ENCODE data around the gene EIF2S1. TPM values are rescaled to one million over a fixed set of nuclear protein-coding genes. Genes with fewer than 3 reads are reported as not detected.
"Not testable (repeated sequence)": the region's sequence is repeated elsewhere in the genome, so short reads cannot be mapped to it uniquely, and the experiment has no call there.

The EIF2S1 gene
- 137 and 139 TPM in 2 replicates for total RNA-seq

DNA sequence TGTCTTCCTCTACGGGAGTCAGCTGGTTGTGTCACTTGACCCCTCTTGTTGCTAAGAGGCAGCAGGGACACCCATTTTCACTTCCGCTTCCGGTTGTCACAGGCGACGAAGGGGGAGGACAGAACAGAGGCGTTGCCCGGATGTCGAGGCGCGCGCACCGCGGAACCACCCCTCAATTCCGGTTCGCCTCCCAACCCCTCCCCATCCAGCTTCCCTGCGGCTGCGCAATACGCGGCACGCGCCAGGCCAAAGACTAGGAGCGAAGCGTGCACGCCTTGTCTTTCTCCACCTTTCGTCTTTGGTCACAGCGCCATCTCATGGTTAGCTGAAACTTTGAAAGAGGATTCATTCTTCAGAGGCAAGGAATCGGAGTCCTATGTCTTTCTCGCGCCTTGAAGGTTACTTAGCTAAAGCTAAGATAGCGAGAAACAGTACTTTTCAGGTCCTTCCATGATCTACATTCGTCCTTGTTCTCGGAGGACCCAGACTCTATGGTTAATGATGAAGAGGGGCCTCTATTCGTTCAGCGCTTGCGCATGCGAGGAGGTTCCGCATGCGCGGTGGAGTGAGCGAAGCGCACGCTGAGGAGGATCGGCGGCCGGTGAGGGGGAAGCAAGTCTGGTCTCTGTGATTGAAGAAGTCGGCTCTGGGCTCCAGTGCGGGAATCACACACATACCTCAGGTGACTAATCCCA, at the start of gene EIF2S1, which contains the start of gene ATP6V1D:
TSS of gene EIF2S1 (plus strand) at position 554 of the 695 bp plus-strand sequence. CDS start 4,440 bp downstream, outside the sequence.
TSS of gene ATP6V1D (minus strand) at position 30 of the 695 bp plus-strand sequence. CDS start 106 bp downstream, outside the sequence.
- intact Hi-C loops (cut with micrococcal nuclease), result loop anchor here (1.0 to 5.0 kb wide), 10 partner anchors 119 to 852 kb away; partner anchors contain the start of genes ARG2, PALS1, PIGH and RDH11

DNA sequence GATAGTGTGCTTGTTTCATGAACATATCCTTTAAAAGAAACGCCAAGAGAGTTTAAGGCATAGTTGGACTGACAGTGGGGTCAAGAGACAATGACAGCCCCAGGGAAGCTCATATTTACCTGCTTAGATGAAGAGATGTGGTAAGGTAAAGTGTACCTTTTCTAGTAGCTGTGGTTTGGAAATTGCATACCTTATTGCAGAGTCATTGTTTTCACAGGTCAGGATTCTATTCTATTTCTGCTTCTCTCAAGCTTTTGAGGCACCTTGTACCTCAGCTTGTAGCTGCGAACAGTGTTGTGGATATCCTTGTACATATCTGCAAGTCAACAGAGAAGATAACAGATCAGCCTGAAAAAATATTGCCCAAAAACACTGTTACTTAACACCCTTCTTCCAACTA, 48.3 kb upstream of the EIF2S1 start:
- intact Hi-C loops (cut with micrococcal nuclease), result no loop called here

DNA sequence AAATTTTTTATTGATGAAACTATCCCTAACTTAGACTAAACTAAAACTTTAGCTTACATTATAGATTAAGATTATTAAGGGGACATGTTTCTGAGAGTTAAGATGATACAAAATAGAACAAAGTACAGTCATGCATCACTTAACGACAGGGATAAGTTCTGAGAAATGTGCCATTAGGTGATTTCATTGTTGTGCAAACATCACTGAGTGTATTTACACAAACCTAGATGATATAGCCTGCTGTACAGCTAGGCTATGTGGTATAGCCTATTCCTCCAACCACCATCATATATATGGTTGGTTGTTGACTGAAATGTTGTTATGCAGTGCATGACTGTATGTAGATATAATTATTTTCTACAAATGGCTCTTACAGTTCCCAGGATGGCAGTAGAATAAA, 47.0 kb upstream of the EIF2S1 start:
- intact Hi-C loops (cut with micrococcal nuclease), result no loop called here

DNA sequence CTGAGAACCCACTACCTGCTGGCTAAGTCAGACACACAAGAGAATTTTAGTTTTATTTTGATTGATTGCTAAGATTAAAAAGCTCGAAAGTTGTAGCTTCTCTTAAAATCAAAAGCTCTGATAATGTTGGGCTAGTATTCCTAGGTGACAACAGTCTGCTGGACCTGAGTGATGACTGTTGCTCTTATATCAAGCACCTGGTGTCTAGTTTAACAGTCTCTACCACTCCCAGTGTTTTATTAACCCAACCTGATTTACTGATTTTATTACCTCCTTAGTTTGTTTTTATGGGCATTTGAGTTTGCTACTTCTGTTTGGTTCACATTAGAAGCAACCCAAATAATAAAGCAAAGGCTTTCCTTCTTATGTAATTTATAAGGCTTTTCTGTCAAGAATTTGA, 42.3 kb upstream of the EIF2S1 start:
- intact Hi-C loops (cut with micrococcal nuclease), result no loop called here

DNA sequence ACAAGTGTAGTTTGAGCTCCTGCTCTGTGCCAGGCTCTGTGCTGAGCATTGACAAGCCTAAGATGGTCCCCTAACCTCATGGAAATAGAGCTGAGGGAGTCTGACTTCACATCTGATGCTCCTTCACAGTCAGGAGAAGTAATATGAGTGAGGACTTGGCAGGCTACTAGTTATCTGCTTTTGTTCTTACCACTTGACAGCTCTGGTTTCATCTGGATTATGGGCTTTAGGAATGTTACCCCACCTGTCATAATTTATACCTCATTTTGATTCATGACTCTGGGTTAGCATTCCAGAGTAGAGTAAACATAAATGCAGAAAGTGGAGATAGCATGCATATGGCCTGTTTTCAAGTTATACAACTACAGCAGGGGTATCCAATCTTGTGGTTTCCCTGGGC, 41.0 kb upstream of the EIF2S1 start:
- intact Hi-C loops (cut with micrococcal nuclease), result no loop called here

DNA sequence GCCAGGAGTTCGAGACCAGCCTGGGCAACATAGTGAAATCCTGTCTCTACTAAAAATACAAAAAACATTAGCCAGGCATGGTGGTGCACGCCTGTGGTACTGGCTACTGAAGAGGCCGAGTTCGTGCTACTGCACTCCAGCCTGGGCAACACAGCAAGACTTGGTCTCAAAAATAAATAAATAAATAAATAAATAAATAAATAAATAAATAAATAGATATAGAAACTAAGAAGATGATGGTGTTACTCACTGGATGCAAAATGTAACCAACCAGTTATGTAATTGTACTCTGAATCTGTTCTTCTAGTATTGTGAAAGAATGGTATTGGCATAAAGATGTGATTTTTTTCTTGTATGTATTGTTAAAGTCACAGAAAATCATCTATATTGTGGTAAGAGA, 30.5 kb upstream of the EIF2S1 start:
- intact Hi-C loops (cut with micrococcal nuclease), result not testable (repeated sequence)

DNA sequence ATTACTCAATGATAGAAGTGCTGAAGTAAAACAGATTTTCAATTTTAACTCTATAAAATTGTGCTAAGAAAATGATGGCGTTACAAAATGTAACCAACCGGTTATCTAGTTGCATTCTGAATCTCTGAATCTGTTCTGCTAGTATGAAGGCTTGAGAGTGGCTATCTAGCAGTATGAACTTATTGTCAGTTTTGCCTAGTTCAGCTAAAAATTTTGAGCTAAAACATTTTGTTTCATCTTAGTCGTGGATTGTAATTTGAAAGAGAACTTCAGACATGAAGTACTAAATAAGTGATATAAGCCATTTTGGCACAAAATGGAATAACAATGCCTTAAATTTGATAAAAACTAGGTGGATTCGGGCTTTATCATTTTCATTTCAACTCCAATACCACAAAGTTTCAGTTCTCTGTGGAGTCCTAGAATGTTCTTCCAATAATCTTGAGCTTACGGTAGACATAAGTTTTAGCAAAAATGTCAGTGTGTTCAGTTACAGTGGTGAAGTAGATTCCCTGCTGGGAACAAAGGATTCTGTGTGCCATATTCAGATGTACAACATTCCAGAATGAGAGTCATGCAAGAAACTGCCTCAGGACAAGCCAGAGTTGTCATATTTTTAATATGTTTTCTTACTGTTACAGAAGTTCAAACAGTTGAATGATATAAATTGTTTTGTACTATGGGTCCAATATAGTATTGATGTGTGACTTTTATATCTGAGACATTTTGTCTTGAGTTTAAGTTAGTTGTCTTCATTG, 28.6 kb upstream of the EIF2S1 start:
- intact Hi-C loops (cut with micrococcal nuclease), result no loop called here

DNA sequence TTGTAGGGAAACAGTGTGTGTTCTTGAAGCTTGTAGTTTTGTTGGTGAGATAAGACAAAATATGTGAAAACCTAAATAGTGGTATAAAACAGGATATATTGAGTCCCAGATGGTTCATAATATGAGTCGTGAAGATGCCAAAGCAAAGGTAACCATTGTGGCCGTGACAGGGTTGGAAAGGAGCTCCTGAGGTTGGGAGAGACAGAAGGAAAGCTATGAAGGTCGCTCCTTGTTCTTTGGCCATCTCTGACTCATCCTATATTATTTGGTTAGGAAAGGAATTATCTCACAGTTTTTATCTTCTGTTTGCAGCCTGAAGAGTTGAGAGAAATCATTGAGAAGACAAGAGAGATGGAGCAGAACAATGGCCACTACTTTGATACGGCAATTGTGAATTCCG, 27.7 kb upstream of the EIF2S1 start:
- intact Hi-C loops (cut with micrococcal nuclease), result no loop called here

DNA sequence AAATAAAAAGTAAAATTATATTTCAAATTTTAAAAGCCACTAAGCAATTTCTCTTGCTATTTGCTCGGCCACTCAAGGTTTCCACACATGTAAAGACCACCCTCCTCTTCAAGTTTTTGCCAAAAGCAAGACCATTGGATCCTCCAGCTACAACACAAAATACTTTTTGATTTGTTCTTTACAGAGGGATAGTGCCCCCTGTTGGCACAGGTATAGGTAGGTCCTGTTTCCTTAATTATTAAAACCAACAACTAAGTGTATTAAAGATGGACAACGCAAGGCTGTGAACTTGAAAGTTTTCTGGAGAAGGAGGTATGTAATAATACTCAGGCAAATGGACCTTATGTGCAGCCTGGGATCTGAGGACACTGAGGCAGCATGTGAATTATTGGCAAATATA, 24.3 kb upstream of the EIF2S1 start:
- intact Hi-C loops (cut with micrococcal nuclease), result no loop called here

DNA sequence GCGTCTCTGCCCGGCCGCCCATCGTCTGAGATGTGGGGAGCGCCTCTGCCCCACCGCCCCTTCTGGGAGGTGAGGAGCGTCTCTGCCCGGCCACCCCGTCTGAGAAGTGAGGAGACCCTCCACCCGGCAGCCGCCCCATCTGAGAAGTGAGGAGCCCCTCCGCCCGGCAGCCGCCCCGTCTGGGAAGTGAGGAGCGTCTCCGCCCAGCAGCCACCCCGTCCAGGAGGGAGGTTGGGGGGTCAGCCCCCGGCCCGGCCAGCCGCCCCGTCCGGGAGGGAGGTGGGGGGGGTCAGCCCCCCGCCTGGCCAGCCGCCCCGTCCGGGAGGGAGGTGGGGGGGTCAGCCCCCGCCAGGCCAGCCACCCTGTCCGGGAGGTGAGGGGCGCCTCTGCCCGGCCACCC, 18.9 kb upstream of the EIF2S1 start:
- intact Hi-C loops (cut with micrococcal nuclease), result not testable (repeated sequence)

DNA sequence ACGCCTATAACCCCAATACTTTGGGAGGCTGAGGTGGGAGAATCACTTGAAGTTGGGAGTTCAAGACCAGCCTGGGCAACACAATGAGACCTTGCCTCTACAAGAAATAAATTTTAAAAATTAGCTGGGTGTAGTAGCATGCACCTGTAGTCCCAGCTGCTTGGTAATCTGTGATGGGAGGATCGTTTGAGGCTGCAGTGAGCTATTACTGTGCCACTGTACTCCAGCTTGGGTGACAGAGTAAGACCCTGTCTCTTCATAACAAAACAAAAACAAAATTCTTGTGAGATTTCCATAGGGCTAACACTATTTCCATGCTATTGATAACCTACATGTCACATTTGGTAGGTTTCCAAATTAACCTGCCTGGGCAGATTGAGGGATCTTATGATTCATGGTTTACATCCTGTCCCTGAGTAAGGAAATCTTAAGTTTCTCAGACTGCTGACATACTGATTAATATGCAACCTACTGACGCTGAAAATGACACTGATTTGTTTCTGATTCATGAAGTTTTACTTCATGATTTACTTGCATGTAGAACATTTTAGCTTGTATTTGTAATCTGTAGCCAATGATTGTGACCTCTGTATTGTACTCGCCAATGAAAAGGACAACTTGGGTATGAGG, 16.4 kb upstream of the EIF2S1 start:
- intact Hi-C loops (cut with micrococcal nuclease), result no loop called here

DNA sequence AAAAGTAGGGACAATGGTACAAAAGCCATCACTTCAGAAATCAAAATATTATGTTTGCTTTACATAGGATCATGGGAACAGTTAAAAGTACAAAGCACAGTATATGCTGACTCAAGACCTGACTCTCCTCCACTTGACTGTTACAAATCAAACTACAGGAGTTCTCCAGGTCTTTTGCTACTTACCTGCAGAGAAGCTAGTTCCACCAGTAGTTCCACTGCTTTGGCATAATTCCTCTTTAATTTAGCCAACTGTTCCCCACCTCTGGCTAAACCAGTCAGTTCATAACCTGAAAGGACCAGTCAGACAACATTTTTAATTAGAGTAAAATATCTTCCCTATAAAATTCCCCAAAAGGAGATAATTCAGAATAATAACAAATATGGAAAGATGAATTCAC, 14.5 kb upstream of the EIF2S1 start:
- intact Hi-C loops (cut with micrococcal nuclease), result no loop called here

DNA sequence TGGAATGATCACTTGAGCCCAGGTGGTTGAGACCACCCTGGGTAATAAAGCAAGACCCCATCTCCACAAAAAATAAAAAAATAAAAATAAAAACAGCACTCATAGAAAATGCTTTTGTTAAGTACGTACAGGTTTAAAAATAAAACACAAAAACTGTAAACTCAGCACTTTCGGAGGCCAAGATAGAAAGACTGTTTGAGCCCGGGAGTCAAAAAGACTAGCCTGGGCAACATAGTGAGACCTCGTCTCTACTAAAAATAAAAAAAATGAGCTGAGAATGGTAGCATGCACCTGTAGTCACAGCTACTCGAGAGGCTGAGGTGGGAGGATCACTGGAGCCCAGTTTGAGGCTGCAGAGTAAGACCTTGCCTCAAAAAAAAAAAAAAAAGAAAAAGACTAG, 8.1 kb upstream of the EIF2S1 start:
- intact Hi-C loops (cut with micrococcal nuclease), result no loop called here

DNA sequence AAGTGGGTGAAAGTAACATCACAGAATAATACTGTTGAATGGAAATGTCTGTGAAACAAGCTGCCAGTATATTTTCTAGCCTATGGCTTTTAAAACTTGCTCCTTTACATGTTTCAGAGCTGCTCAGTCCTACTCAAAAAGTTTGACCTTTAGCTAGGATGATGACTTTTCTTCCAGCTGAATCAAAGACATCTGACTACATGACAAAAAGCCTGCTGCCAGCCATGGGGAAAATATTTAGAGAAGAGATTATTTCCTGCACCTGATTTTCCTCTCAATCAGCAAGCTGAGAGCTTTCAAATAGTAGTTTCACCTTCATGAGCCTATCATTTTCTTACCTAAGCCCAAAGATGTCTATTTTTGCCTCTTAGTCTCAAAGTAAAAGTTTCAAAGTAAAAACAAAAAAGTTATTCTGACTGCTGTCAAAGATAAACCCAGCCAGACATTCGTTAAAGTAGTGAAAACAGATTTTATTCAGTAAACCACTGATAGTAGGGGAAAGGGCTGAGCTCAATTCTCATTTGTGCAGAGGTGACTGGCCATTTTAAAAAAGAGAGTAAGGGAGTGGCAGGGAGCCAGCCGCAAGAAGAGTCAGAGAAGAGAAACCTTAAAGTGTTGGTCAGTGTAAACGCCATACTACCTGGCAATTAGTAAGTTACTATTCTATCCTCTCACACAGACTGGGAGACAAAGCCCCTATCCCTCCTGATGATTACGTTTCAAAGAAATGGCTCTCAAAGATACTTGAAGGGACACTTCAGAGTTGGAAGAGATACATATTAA, 2.8 kb upstream of the EIF2S1 start:
- intact Hi-C loops (cut with micrococcal nuclease), result no loop called here

DNA sequence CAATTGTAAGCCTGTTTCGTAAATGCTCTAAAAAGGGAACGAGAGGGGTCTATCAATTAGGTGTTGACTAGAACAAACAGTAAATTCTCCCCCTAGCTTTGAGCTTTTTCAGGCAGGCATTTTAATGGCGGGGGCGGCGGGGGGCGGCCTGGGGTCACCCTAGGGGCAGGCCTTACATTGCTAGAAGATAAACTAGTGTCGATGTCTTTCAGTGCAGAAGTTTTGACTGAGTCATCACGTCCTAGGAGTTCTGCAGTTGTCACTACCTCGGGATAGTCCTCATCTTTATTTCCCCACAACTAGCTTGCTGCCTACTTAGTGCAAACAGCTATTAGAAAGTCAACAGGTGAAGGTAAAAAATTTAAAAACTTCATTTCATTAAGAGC, 2.2 kb upstream of the EIF2S1 start:
- intact Hi-C loops (cut with micrococcal nuclease), result no loop called here

DNA sequence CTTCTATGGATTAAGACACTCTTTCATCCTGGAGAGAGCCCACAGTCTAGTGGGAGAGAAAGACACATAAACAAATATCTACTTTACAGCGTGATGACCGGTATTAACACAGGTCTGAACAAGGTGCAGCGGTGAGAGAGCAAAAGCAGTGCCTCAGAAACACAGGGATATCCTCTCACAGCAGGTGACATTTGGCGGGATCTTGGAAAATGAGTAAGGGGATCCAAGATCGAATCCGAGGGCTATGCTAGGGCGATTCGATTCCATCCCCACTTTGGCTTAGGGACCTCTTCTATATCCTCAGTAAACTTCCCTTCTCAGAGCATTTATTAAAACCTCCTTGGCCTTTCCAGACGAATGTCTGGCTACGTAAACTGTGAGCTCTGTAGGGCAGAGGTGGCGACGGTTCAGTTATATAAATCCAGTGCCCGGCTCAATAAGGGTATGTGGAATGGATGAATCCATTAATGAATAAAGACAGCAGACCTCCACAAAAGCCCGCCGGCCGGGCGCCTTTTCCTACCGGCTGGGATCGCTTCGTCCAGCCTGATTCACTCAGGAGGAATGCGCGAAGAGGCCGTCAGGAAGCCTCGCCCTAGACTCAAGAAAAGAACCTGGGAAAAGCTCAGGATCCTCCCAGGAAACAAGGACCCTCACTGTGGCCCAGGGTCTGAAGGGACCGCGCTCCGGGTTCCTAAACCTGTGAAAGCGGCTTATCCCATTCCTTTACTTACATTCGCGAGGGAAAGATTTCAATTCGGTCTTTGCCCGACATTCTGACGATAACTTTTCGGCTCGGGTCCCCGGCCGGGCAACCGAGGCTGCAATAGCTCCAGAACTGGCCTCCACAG, 979 bp upstream of the EIF2S1 start:
- intact Hi-C loops (cut with micrococcal nuclease), result loop anchor here (1.0 kb wide), 3 partner anchors 129 to 457 kb away; partner anchors contain the start of genes PIGH, TMEM229B and ZFYVE26

DNA sequence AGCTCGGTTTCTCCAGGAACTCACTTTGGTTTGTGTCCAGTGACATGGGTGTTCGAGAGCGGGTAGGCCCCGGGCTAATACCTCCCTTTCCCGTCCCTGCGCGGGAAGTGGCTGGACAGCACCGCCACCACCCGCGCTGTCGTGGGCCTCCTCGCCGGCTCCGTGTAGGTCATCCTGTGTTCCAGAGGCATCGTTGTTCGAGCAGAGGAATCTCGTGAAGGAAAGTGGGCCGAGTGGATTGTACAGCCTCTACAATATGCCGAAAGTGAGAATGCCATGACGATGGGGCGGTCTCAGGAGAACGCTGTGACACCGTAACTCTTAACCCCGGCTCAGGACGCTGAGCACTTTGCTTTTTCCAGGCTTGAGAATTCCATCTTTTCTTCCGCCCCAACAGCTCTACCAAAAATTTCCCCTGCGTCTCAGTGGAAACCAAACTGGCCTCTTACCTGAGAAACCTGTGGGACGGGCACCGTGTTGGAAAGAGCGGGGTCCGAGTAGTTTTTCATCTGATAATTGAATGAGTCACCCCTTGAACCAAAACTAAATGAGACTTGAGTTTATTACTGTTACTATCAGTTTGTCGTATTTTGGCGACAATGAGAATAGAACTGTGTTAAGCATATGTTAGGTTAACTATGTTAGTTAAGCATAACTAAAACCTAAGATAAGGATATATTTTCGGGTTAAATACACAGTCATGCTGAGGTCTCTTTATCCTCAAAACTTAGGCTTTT, 510 bp downstream of the EIF2S1 start:
- intact Hi-C loops (cut with micrococcal nuclease), result loop anchor here (1.0 to 5.0 kb wide), 7 partner anchors 119 to 852 kb away; partner anchors contain the start of genes ARG2, PALS1, RDH11 and VTI1B

DNA sequence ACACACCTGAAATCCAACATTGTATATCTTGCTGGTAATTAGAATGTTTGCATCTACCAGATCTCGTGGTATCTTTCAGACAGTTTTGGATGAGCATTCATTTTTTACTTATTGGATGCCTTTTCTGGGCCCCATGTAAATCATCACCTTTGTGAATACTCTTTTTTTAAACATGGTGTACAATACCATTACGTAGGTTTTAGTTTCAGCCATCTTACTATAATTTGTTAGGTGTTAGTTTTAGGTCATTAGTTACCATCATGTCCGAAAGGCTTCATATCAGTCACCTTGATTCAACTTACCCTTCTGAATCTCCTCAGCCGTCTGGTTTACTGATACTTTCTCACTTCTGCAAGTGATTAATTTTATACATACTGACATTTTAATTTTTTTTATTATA, 5.3 kb downstream of the EIF2S1 start:
- intact Hi-C loops (cut with micrococcal nuclease), result no loop called here

DNA sequence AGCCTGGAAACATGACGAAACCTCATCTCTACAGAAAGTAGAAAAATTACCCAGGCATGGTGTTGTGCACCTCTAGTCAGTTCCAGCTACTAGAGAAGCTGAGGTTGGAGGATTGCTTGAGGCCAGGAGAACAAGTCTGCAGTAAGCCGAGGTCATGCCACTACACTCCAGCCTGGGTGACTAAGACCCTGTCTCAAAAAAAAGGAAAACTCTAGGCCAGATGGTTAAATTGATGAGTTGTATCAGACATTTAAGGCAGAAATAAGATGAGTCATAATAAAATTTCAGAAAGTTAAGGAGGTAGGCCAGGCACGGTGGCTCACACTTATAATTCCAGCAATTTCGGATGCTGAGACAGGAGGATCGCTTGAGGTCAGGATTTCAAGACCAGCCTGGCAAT, 10.7 kb downstream of the EIF2S1 start:
- intact Hi-C loops (cut with micrococcal nuclease), result no loop called here

Measured in T-helper 2 cell treated with Interferon-gamma antibody and Interleukin-4, amounts not matched to agents 100 ng/mL and 5 ng/mL, for 36 hours (primary cell).